ENCODE measurements around the gene GPR84.

GRCh38 chr12:54363618-54364017 is 668 bp downstream of the GPR84 start:
- TF ChIP-seq CTCF (IDR thresholded peaks at IDR 0.05) (no peak), EP300 (IDR thresholded peaks at IDR 0.05; ENCODE audit: low read depth) (no peak), POLR2A (IDR thresholded peaks at IDR 0.05) (no peak)

Data from transverse colon (tissue), 3 donors.